Endometrial microvascular endothelial cells (primary cell): Measurements from ENCODE around the gene RNF31. TPM values are rescaled to one million over a fixed set of nuclear protein-coding genes. Genes with fewer than 3 reads are reported as not detected.

ENCODE experiments used
- total RNA-seq: library from RNA; depleted of rRNA; stranded (reverse); fragments of >200 nt; gene quantifications from one replicate; pipeline ENCODE4 v1.2.3, GENCODE V29; 2015; ENCODE audit errors: inconsistent ontology term

The RNF31 gene
- total RNA-seq, 1 donor from 2014 or later = 121 TPM

Other genes starting within 250 kb of the RNF31 start
- gene DHRS4, start 193.7 kb upstream of the RNF31 start, total RNA-seq = 66.2 TPM
- gene DHRS4L2, start 158.6 kb upstream of the RNF31 start, total RNA-seq = 17.1 TPM
- not detected for gene CARMIL3, start 95.5 kb upstream of the RNF31 start, total RNA-seq
- not detected for gene CPNE6, start 75.9 kb upstream of the RNF31 start, total RNA-seq
- 15.8 TPM for gene PCK2, start 53.2 kb upstream of the RNF31 start, total RNA-seq
- gene DCAF11, start 32.7 kb upstream of the RNF31 start, total RNA-seq = 52.4 TPM
- gene NRL, start 32.5 kb upstream of the RNF31 start, total RNA-seq = 0.65 TPM
- 3.3 TPM for gene FITM1, start 16.8 kb upstream of the RNF31 start, total RNA-seq
- 239 TPM for gene PSME1, start 11.3 kb upstream of the RNF31 start, total RNA-seq
- gene EMC9, start 5.9 kb upstream of the RNF31 start, total RNA-seq = 26.7 TPM
- gene PSME2, start 888 bp upstream of the RNF31 start, total RNA-seq = 142 TPM
- 45.2 TPM for gene IRF9, start 13.8 kb downstream of the RNF31 start, total RNA-seq
- 2.6 TPM for gene REC8, start 24.6 kb downstream of the RNF31 start, total RNA-seq
- 85.0 TPM for gene IPO4, start 41.3 kb downstream of the RNF31 start, total RNA-seq
- 83.3 TPM for gene TM9SF1, start 47.9 kb downstream of the RNF31 start, total RNA-seq
- not detected for gene TSSK4, start 58.2 kb downstream of the RNF31 start, total RNA-seq
- gene CHMP4A, start 66.0 kb downstream of the RNF31 start, total RNA-seq = 30.0 TPM
- 2.3 TPM for gene MDP1, start 68.6 kb downstream of the RNF31 start, total RNA-seq
- gene NEDD8, start 84.9 kb downstream of the RNF31 start, total RNA-seq = 193 TPM
- gene GMPR2, start 85.4 kb downstream of the RNF31 start, total RNA-seq = 144 TPM
- gene TINF2, start 95.1 kb downstream of the RNF31 start, total RNA-seq = 68.5 TPM
- not detected for gene TGM1, start 115.7 kb downstream of the RNF31 start, total RNA-seq
- gene RABGGTA, start 124.1 kb downstream of the RNF31 start, total RNA-seq = 59.6 TPM
- 23.2 TPM for gene DHRS1, start 152.3 kb downstream of the RNF31 start, total RNA-seq
- 28.9 TPM for gene NOP9, start 152.4 kb downstream of the RNF31 start, total RNA-seq
- gene CIDEB, start 160.5 kb downstream of the RNF31 start, total RNA-seq = 20.7 TPM
- gene LTB4R2, start 162.6 kb downstream of the RNF31 start, total RNA-seq = 15.8 TPM
- 22.6 TPM for gene LTB4R, start 164.0 kb downstream of the RNF31 start, total RNA-seq
- 13.9 TPM for gene ADCY4, start 187.6 kb downstream of the RNF31 start, total RNA-seq
- 7.2 TPM for gene RIPK3, start 192.5 kb downstream of the RNF31 start, total RNA-seq
- 11.9 TPM for gene NFATC4, start 220.7 kb downstream of the RNF31 start, total RNA-seq